Measurements from ENCODE around the gene DIS3.

GRCh38 chr13:72823724-72824123 lies 42.0 kb upstream of the DIS3 start:
- TF ChIP-seq POLR2A (IDR thresholded peaks at IDR 0.05) = no peak
- TF ChIP-seq CTCF (IDR thresholded peaks at IDR 0.05 in 8 of 11, conservative IDR thresholded peaks at IDR 0.05 in 3 of 11) = no peak
